HCT116 (cell line): ENCODE results near the gene SDK1. TPM values are rescaled to one million over a fixed set of nuclear protein-coding genes. Genes with fewer than 3 reads are reported as not detected.

Experiments
- ATAC-seq: fragments of 200-7000 bp; cut with Tn5 transposase; 2 replicates; pipeline ENCODE4 v1.9.1; 2020; ENCODE audit warnings: mild to moderate bottlenecking, moderate library complexity
- BruUV-seq: library from RNA; stranded (reverse); fragments of 400-500 nt; replicated peaks from 2 replicates; lab custom pipeline; 2021; lab: Mats Ljungman, UMichigan
- CTCF ChIA-PET: fragments of 300-600 bp; sonication (Branson Sonifier 250); formaldehyde crosslinking; loops from one replicate; lab custom pipeline; 2021; ENCODE audit warnings: antibody characterized with exemption; lab: Charles Lee
- POLR2A ChIA-PET: fragments of 300-600, 350-600 bp; sonication (Branson Sonifier 250); formaldehyde crosslinking; loops from one replicate; lab custom pipeline; 2021; ENCODE audit warnings: antibody characterized with exemption; lab: Charles Lee
- RAD21 ChIA-PET, 2 experiments: fragments of 300-600 bp; sonication (Branson Sonifier 250); formaldehyde crosslinking; loops; one replicate each; lab custom pipeline; 2023; ENCODE audit warnings: low total read pairs in 2 of 2; ENCODE audit not compliant: uncharacterized antibody in 2 of 2, unreplicated experiment in 2 of 2, low non-redundant PET in 1 of 2; lab: Charles Lee
- DNase-seq: peaks from one replicate; pipeline ENCODE4 v3.0.0-alpha.2; 2010; ENCODE audit warnings: low read depth, low spot score
- H2AFZ ChIP-seq: fragments of 200-600 bp; shearing (Covaris generic), sonication (generic); 2 replicates; pipeline ENCODE4 v1.6.1; 2017; ENCODE audit warnings: low read depth, mixed run types, mixed read lengths, antibody characterized with exemption, low read length; ENCODE audit not compliant: poor library complexity, severe bottlenecking
- H3K27ac ChIP-seq: 2 replicates; pipeline ENCODE4 v1.5.1; 2012; ENCODE audit warnings: low read depth, low read length
- H3K27me3 ChIP-seq: fragments of 200-600 bp; sonication (generic); 2 replicates; pipeline ENCODE4 v1.6.1; 2016; ENCODE audit warnings: mixed run types, low read length, mixed read lengths; ENCODE audit not compliant: insufficient read depth
- H3K36me3 ChIP-seq, 2 experiments: fragments of 200-500 bp in 1 of 2; fragments of 200-600 bp in 1 of 2; sonication (Bioruptor generic) in 1 of 2; sonication (generic) in 1 of 2; 2 replicates each; pipeline versions ENCODE4 v1.5.1 to v1.6.1; 2014 to 2016; ENCODE audit warnings: low read length in 2 of 2, inconsistent platforms in 1 of 2, mixed read lengths in 1 of 2, mixed run types in 1 of 2; ENCODE audit not compliant: insufficient read depth in 2 of 2, control insufficient read depth in 1 of 2
- H3K4me1 ChIP-seq, 2 experiments: fragments of 200-600 bp in 1 of 2; sonication (generic) in 1 of 2; 2 replicates each; pipeline versions ENCODE4 v1.5.1 to v1.6.1; 2012 to 2017; ENCODE audit warnings: low read length in 2 of 2, inconsistent platforms in 1 of 2, mild to moderate bottlenecking in 1 of 2, mixed read lengths in 1 of 2, mixed run types in 1 of 2, moderate library complexity in 1 of 2; ENCODE audit not compliant: insufficient read depth in 2 of 2, control insufficient read depth in 1 of 2
- H3K4me2 ChIP-seq: fragments of 200-600 bp; sonication (generic); 2 replicates; pipeline ENCODE4 v1.6.1; 2017; ENCODE audit warnings: mixed run types, low read length, mixed read lengths
- H3K4me3 ChIP-seq, 2 experiments: fragments of 200-600 bp in 1 of 2; sonication (generic) in 1 of 2; replicated peaks in 1 of 2; 2 replicates each; pipeline ENCODE4 v1.5.1; 2011 to 2016; ENCODE audit warnings: low read length in 2 of 2, control low read depth in 1 of 2, low read depth in 1 of 2, mild to moderate bottlenecking in 1 of 2, mixed read lengths in 1 of 2, mixed run types in 1 of 2
- H3K79me2 ChIP-seq: fragments of 200-600 bp; sonication (generic); 2 replicates; pipeline ENCODE4 v1.6.1; 2017; ENCODE audit warnings: mild to moderate bottlenecking, mixed run types, low read length, moderate library complexity, mixed read lengths; ENCODE audit not compliant: insufficient read depth
- H3K9ac ChIP-seq: fragments of 200-600 bp; sonication (generic); 2 replicates; pipeline ENCODE4 v1.6.1; 2016; ENCODE audit warnings: low read length, mixed read lengths
- H3K9me2 ChIP-seq: fragments of 200-600 bp; sonication (generic), shearing (Covaris generic); 2 replicates; pipeline ENCODE4 v1.6.1; 2017; ENCODE audit warnings: mixed run types, mild to moderate bottlenecking, moderate library complexity; ENCODE audit not compliant: insufficient read depth
- H3K9me3 ChIP-seq, 2 experiments: fragments of 200-500 bp in 1 of 2; fragments of 200-600 bp in 1 of 2; sonication (Bioruptor generic) in 1 of 2; sonication (generic) in 1 of 2; 2 replicates each; pipeline ENCODE4 v1.6.1; 2014 to 2017; ENCODE audit warnings: low read length in 2 of 2, mixed read lengths in 2 of 2, inconsistent platforms in 1 of 2, low read depth in 1 of 2, mild to moderate bottlenecking in 1 of 2, mixed run types in 1 of 2, moderate library complexity in 1 of 2; ENCODE audit not compliant: control insufficient read depth in 1 of 2, insufficient read depth in 1 of 2
- H4K20me1 ChIP-seq: fragments of 200-600 bp; sonication (generic), shearing (Covaris generic); 2 replicates; pipeline ENCODE4 v1.6.1; 2017; ENCODE audit warnings: mixed run types, mild to moderate bottlenecking, moderate library complexity; ENCODE audit not compliant: insufficient read depth
- EZH2 ChIP-seq: fragments of 200-600 bp; sonication (generic); IDR thresholded peaks from 2 replicates; pipeline ENCODE4 v1.6.1; 2017; ENCODE audit warnings: antibody characterized with exemption, mixed run types
- EZH2phosphoT487 ChIP-seq: fragments of 200-600 bp; IDR thresholded peaks from 2 replicates; pipeline ENCODE4 v1.6.1; 2018; ENCODE audit warnings: antibody characterized with exemption, borderline replicate concordance
- FOSL1 ChIP-seq: IDR thresholded peaks from 2 replicates; pipeline ENCODE4 v1.6.1; 2012; ENCODE audit warnings: low read depth
- JUND ChIP-seq: IDR thresholded peaks from 2 replicates; pipeline ENCODE4 v1.6.1; 2012
- POLR2A ChIP-seq: IDR thresholded peaks from 2 replicates; pipeline ENCODE4 v1.7.0; 2011; ENCODE audit warnings: borderline replicate concordance; ENCODE audit not compliant: insufficient read depth, insufficient read length; ENCODE audit errors: extremely low read depth
- POLR2AphosphoS5 ChIP-seq: IDR thresholded peaks from 2 replicates; pipeline ENCODE4 v1.6.1; 2011; ENCODE audit warnings: mild to moderate bottlenecking, low read depth, low read length, moderate library complexity
- REST ChIP-seq: IDR thresholded peaks from 2 replicates; pipeline ENCODE4 v1.6.1; 2012; ENCODE audit warnings: low read depth
- SIN3A ChIP-seq: IDR thresholded peaks from 2 replicates; pipeline ENCODE4 v1.6.1; 2012; ENCODE audit warnings: low read depth
- SRF ChIP-seq: IDR thresholded peaks from 2 replicates; pipeline ENCODE4 v1.6.1; 2012; ENCODE audit warnings: low read depth
- ZNF274 ChIP-seq: fragments of 200-500 bp; sonication (Bioruptor generic); IDR thresholded peaks from 2 replicates; pipeline ENCODE4 v1.6.1; 2014; ENCODE audit warnings: mild to moderate bottlenecking, low read depth, low read length, inconsistent platforms
- intact Hi-C: fragments of 100-400 bp; cut with micrococcal nuclease; formaldehyde crosslinking; loops from 2 replicates; pipeline ENCODE4 v1.10.0; 2022
- total RNA-seq: library from RNA; stranded (reverse); gene quantifications from one replicate; pipeline ENCODE4 v1.2.1, GENCODE V29; 2021; ENCODE audit not compliant: unreplicated experiment
- TF ChIP-seq, protein P1 (sequence below): IDR thresholded peaks from 2 replicates; pipeline ENCODE4 v1.6.1; 2012
- TF ChIP-seq, protein P2 (sequence below): IDR thresholded peaks from 2 replicates; pipeline ENCODE4 v1.6.1; 2012
- TF ChIP-seq, protein P3 (sequence below), 3 experiments: fragments of 200-600 bp in 1 of 3; sonication (generic) in 1 of 3; IDR thresholded peaks in 2 of 3; conservative IDR thresholded peaks in 1 of 3; 2 replicates each; pipeline ENCODE4 v1.5.1; 2012 to 2017; ENCODE audit warnings: low read depth in 2 of 3, low read length in 2 of 3, antibody characterized with exemption in 1 of 3, borderline replicate concordance in 1 of 3, control low read depth in 1 of 3, mild to moderate bottlenecking in 1 of 3, mixed read lengths in 1 of 3, mixed run types in 1 of 3, moderate library complexity in 1 of 3; ENCODE audit not compliant: insufficient read depth in 1 of 3

SDK1 gene
- total RNA-seq, 1 experiment from 2014 or later = 0.05 TPM

DNA sequence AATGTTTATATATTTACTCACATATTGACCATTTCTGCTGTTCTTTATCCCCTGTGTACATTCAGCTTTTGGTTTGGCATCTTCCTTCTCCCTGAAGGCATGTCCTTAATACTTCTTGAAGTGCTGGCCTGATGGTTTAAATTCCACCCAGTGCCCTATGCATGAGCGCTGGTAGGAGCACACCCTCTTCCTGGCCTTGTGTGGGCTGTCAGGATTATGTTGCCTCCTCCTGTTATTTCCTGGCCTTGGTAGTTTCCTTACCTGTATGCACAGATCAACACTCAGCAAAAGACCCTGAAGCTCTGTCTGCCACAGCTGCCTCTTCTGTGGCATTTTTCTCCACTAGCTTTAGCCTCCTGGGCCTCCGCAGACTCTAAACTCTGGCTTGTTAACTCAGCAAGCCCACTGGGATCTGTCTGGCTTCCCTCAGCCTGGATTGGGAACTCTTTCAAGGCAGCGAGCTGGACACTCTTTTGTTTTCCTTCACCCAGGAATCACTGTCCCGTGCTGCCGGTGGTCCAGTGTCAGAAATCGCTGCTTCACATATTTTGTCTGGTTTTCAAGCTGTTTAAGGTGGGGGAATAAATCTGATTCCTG lies 595.2 kb downstream of the SDK1 start:
- ChIA-PET CTCF (no interaction called here), POLR2A (no interaction called here)
- no peak overlapping the region for H3K9ac ChIP-seq
- no peaks in the 10 kb centered on the region for H4K20me1 ChIP-seq
- H2AFZ ChIP-seq = no peak overlapping the region
- no peaks in the 10 kb centered on the region for H3K4me1 ChIP-seq
- DNase-seq = no peak
- H3K36me3 ChIP-seq = no peaks in the 10 kb centered on the region
- H3K27me3 ChIP-seq = peaks cover 28% of the 10 kb centered on the region; the same call in 1 of the 2 replicates
- H3K4me2 ChIP-seq = no peak overlapping the region
- TF ChIP-seq, protein P1, sequence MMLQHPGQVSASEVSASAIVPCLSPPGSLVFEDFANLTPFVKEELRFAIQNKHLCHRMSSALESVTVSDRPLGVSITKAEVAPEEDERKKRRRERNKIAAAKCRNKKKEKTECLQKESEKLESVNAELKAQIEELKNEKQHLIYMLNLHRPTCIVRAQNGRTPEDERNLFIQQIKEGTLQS = no peak
- TF ChIP-seq POLR2A = no peak
- no peak for TF ChIP-seq POLR2AphosphoS5
- TF ChIP-seq, protein P2, sequence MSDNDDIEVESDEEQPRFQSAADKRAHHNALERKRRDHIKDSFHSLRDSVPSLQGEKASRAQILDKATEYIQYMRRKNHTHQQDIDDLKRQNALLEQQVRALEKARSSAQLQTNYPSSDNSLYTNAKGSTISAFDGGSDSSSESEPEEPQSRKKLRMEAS = no peak
- TF ChIP-seq REST = no peak
- TF ChIP-seq EZH2 = no peak
- TF ChIP-seq FOSL1 = no peak
- no peak for TF ChIP-seq ZNF274
- no peak for TF ChIP-seq SRF
- no peak for TF ChIP-seq EZH2phosphoT487
- TF ChIP-seq, protein P3, sequence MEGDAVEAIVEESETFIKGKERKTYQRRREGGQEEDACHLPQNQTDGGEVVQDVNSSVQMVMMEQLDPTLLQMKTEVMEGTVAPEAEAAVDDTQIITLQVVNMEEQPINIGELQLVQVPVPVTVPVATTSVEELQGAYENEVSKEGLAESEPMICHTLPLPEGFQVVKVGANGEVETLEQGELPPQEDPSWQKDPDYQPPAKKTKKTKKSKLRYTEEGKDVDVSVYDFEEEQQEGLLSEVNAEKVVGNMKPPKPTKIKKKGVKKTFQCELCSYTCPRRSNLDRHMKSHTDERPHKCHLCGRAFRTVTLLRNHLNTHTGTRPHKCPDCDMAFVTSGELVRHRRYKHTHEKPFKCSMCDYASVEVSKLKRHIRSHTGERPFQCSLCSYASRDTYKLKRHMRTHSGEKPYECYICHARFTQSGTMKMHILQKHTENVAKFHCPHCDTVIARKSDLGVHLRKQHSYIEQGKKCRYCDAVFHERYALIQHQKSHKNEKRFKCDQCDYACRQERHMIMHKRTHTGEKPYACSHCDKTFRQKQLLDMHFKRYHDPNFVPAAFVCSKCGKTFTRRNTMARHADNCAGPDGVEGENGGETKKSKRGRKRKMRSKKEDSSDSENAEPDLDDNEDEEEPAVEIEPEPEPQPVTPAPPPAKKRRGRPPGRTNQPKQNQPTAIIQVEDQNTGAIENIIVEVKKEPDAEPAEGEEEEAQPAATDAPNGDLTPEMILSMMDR (IDR thresholded peaks at IDR 0.05 in 2 of 3, conservative IDR thresholded peaks at IDR 0.05 in 1 of 3; ENCODE audit: borderline replicate concordance in 1 of 3, insufficient read depth in 1 of 3, low read depth in 2 of 3, low read length in 2 of 3) = no peak
- no peak for TF ChIP-seq SIN3A
- TF ChIP-seq JUND = no peak
- TF ChIP-seq, all 23 proteins: peak for 0
- ATAC-seq = no peak
- H3K4me3 ChIP-seq = no peak overlapping the region
- no peak overlapping the region for H3K27ac ChIP-seq
- H3K9me2 ChIP-seq = no peaks in the 10 kb centered on the region
- intact Hi-C loops = loop anchor here (2.0 to 5.0 kb wide), 3 partner anchors 594 to 1034 kb away; partner anchors contain the start of gene SDK1
- H3K79me2 ChIP-seq = no peaks in the 10 kb centered on the region
- RAD21 ChIA-PET = no interaction called here
- no peaks in the 10 kb centered on the region for H3K9me3 ChIP-seq
- BruUV-seq = no TSS peak
